HFF-Myc (cell line): ENCODE data around the gene EZH1.
A peak's percentile ranks its signal among the peaks of the same experiment; 100 is the strongest.

Experiments
- DNase-seq: peaks from one replicate; pipeline ENCODE4 v3.0.0-alpha.2; 2011; ENCODE audit warnings: low read depth; ENCODE audit errors: extremely low read depth
- H3K4me3 ChIP-seq: replicated peaks from 2 replicates; pipeline ENCODE4 v1.5.1; 2011; ENCODE audit warnings: low read depth, mild to moderate bottlenecking, control low read depth, low read length
- CTCF ChIP-seq: IDR thresholded peaks from 2 replicates; pipeline ENCODE4 v1.5.1; 2012; ENCODE audit warnings: mild to moderate bottlenecking, low read depth, low read length, control low read depth; ENCODE audit errors: missing control alignments

The EZH1 gene

GRCh38 chr17:42653179-42654124, 91.4 kb downstream of the EZH1 start:
- H3K4me3 ChIP-seq, result peak overlapping the region; percentile 40
- no peak for TF ChIP-seq CTCF
- peak; percentile 74 for DNase-seq

- TF ChIP-seq CTCF, result no peak
- no peak for DNase-seq
- no peak overlapping the region for H3K4me3 ChIP-seq
Measured at GRCh38 chr17:42651392-42651791, 93.4 kb downstream of the EZH1 start.
